Breast epithelium (tissue), 4 donors: ENCODE data around the gene PRDM11. TPM values are rescaled to one million over a fixed set of nuclear protein-coding genes. Genes with fewer than 3 reads are reported as not detected.

Source experiments
- DNase-seq, 2 donors: peaks; one replicate each; pipeline ENCODE4 v3.0.0-alpha.2; 2019; ENCODE audit warnings: low spot score in 2 of 2
- H3K27ac ChIP-seq, 2 donors: fragments of 200-600 bp; sonication (generic) in 1 of 2; one replicate each; pipeline ENCODE4 v1.5.1; 2016 to 2019; ENCODE audit warnings: mild to moderate bottlenecking in 1 of 2
- H3K27me3 ChIP-seq, 2 donors: fragments of 200-600 bp; sonication (generic) in 1 of 2; one replicate each; pipeline versions ENCODE4 v1.5.1 to v1.6.0; 2017 to 2019; ENCODE audit warnings: control low read depth in 1 of 2, mild to moderate bottlenecking in 1 of 2
- H3K36me3 ChIP-seq: fragments of 200-600 bp; one replicate; pipeline ENCODE4 v1.5.1; 2019
- H3K4me1 ChIP-seq, 2 donors: fragments of 200-600 bp; sonication (generic); one replicate each; pipeline ENCODE4 v1.5.1; 2016 to 2019; ENCODE audit warnings: control low read depth in 1 of 2
- H3K4me3 ChIP-seq, 3 donors: fragments of 200-600 bp; sonication (generic); 1 replicate in 2 of 3; 2 replicates in 1 of 3; pipeline ENCODE4 v1.5.1; 2016 to 2019; ENCODE audit warnings: mild to moderate bottlenecking in 3 of 3, moderate library complexity in 2 of 3
- H3K9me3 ChIP-seq, 2 donors: fragments of 200-600 bp; sonication (generic) in 1 of 2; one replicate each; pipeline ENCODE4 v1.5.1; 2016 to 2019; ENCODE audit warnings: control low read depth in 1 of 2
- POLR2A ChIP-seq: fragments of 450-650 bp; IDR thresholded peaks from one replicate; pipeline ENCODE4 v1.6.1; 2016; ENCODE audit warnings: antibody characterized with exemption, mild to moderate bottlenecking, moderate library complexity
- POLR2AphosphoS5 ChIP-seq, 3 donors: sonication (generic); formaldehyde crosslinking; IDR thresholded peaks; one replicate each; pipeline ENCODE4 v1.6.1; 2017; ENCODE audit warnings: antibody characterized with exemption in 3 of 3
- intact Hi-C: fragments of 100-400 bp; cut with DNase I; formaldehyde crosslinking; loops from one replicate; pipeline ENCODE4 v1.15.1; 2023; ENCODE audit warnings: low total_unique reads
- total RNA-seq, 3 donors: library from RNA; depleted of rRNA; stranded (reverse); fragments of >200 nt; gene quantifications; one replicate each; pipeline ENCODE4 v1.1.0, GENCODE V29; 2016
- TF ChIP-seq, protein P1 (sequence below), 3 donors: fragments of 450-650 bp; IDR thresholded peaks; one replicate each; pipeline ENCODE4 v1.5.1; 2016 to 2017; ENCODE audit warnings: antibody characterized with exemption in 3 of 3, mild to moderate bottlenecking in 3 of 3, moderate library complexity in 3 of 3

PRDM11 gene
- total RNA-seq, 3 donors from 2014 or later = 6.9 to 10.9 (median 10.8) TPM

DNA sequence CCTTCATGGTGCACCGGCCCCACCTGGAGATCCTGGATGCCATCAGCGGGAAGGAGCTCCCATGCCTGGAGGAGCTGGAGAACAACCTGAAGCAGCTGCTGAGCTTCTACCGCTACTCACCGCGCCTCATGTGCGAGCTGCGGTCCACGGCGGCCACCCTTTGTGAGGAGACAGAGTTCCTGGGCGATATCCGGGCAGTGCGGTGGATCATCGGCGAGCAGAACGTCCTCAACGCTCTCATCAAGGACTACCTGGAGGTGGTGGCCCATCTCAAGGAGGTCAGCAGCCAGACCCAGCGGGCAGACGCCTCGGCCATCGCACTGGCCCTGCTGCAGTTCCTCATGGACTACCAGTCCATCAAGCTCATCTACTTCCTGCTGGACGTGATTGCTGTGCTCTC is 80.5 kb downstream of the PRDM11 start:
- Histone ChIP-seq H3K36me3 (peaks cover 9% of the 10 kb centered on the region), H3K27ac (no peak overlapping the region), H3K4me3 (no peak overlapping the region), H3K9me3 (no peaks in the 10 kb centered on the region), H3K27me3 (no peaks in the 10 kb centered on the region), H3K4me1 (no peaks in the 10 kb centered on the region)
- intact Hi-C loops = loop anchor here (5.0 kb wide), 1 partner anchor 85 kb away; no protein-coding TSS in a partner anchor
- TF ChIP-seq, protein P1, sequence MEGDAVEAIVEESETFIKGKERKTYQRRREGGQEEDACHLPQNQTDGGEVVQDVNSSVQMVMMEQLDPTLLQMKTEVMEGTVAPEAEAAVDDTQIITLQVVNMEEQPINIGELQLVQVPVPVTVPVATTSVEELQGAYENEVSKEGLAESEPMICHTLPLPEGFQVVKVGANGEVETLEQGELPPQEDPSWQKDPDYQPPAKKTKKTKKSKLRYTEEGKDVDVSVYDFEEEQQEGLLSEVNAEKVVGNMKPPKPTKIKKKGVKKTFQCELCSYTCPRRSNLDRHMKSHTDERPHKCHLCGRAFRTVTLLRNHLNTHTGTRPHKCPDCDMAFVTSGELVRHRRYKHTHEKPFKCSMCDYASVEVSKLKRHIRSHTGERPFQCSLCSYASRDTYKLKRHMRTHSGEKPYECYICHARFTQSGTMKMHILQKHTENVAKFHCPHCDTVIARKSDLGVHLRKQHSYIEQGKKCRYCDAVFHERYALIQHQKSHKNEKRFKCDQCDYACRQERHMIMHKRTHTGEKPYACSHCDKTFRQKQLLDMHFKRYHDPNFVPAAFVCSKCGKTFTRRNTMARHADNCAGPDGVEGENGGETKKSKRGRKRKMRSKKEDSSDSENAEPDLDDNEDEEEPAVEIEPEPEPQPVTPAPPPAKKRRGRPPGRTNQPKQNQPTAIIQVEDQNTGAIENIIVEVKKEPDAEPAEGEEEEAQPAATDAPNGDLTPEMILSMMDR (IDR thresholded peaks at IDR 0.05) = no peak
- TF ChIP-seq POLR2A = no peak
- no peak for TF ChIP-seq POLR2AphosphoS5 (IDR thresholded peaks at IDR 0.05)
- no peak for DNase-seq

DNA sequence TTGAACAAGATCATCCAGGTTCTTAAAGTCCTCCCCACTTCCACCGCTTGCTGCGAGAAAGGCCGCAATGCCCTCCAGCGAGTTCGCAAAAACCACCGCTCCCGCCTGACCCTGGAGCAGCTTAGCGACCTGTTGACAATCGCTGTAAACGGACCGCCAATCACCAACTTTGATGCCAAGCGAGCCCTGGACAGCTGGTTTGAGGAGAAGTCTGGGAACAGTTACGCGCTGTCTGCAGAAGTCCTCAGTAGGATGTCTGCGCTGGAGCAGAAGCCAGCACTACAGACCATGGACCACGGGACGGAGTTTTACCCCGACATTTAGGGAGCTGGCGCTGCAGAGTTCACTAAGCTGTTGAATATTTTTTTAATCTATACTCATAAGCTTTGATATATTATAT is 81.4 kb downstream of the PRDM11 start:
- H3K27ac ChIP-seq = no peak overlapping the region
- no peak overlapping the region for H3K4me3 ChIP-seq
- intact Hi-C loops = loop anchor here (5.0 kb wide), 1 partner anchor 84 kb away; no protein-coding TSS in a partner anchor
- H3K9me3 ChIP-seq = no peaks in the 10 kb centered on the region
- no peaks in the 10 kb centered on the region for H3K27me3 ChIP-seq
- no peaks in the 10 kb centered on the region for H3K4me1 ChIP-seq
- DNase-seq = no peak
- H3K36me3 ChIP-seq = peaks cover 9% of the 10 kb centered on the region
- TF ChIP-seq, protein P1 (IDR thresholded peaks at IDR 0.05) = no peak
- TF ChIP-seq POLR2AphosphoS5 (IDR thresholded peaks at IDR 0.05) = no peak
- TF ChIP-seq POLR2A = no peak

DNA sequence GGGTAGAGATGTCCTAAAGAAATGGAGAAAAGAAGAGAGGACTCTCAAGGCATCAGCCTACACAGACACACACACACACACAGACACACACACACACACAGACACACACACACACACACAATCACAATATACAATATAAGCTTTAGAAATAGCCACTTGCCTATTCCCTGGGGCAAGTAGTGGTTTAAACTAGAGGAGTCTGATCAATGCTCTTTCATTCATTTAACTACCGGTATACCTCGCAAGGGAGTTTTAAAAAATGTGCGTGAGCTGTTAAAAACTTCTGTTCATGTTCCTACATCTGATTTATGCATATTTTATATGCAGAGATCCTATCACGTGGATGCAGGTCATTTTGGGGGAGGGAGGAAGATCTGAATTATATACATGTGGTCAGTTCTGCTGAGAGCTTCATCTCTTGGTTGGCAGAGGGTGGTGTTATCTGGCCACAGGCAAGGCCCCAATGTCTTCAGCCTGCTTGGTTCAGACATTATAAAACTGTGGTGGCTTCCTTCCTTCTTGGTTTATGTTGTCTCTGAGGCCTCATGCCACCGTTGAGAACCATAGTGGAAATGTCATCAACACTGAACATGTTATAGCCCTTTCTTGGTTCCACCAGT is 83.1 kb downstream of the PRDM11 start:
- no peak overlapping the region for H3K4me3 ChIP-seq
- intact Hi-C loops = loop anchor here (5.0 kb wide), 1 partner anchor 83 kb away; no protein-coding TSS in a partner anchor
- H3K27ac ChIP-seq = no peak overlapping the region
- no peak for TF ChIP-seq POLR2A
- TF ChIP-seq, protein P1 (IDR thresholded peaks at IDR 0.05) = no peak
- no peak for TF ChIP-seq POLR2AphosphoS5 (IDR thresholded peaks at IDR 0.05)
- peaks cover 9% of the 10 kb centered on the region for H3K36me3 ChIP-seq
- H3K9me3 ChIP-seq = no peaks in the 10 kb centered on the region
- H3K27me3 ChIP-seq = no peaks in the 10 kb centered on the region
- no peaks in the 10 kb centered on the region for H3K4me1 ChIP-seq
- no peak for DNase-seq

DNA sequence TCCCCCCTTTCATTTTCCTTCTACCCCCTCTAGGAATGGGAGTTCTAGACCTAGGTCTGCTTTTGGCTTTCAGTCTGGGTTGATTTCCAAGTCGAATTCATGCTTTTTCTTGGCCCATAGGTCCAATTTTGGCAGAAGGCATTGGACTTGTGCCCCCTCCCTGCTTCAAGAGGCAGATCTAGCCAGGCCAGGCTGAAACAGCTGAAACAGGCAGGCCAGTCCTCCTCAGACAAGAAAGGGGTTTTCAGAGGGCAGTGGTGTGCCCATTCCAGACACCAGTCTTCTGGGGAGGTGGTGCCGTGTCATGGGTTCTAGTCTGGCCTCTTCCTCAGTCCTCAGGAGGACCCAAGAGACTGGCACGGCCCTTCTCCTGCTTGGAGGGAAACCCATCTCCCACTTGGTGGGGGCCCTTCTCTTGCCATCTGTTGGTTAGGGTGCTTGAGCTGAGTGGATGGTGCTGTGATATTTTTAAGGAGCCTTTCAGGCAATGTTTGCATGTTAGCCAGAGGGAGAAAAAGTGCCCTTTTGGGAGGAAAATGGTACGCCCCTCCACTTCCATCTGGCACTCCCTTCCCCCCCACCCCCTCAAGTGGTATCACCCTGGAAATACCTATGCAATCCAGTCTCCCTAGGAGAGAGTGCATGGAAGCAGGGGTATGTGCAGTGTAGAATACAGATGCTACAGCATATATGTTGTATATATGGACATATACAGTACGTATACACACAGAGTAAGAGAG is 86.1 kb downstream of the PRDM11 start:
- no peaks in the 10 kb centered on the region for H3K9me3 ChIP-seq
- H3K27me3 ChIP-seq = no peaks in the 10 kb centered on the region
- intact Hi-C loops = no loop called here
- H3K36me3 ChIP-seq = no peaks in the 10 kb centered on the region
- DNase-seq = no peak
- no peak for TF ChIP-seq POLR2AphosphoS5 (IDR thresholded peaks at IDR 0.05)
- TF ChIP-seq POLR2A = no peak
- TF ChIP-seq, protein P1 (IDR thresholded peaks at IDR 0.05) = no peak
- H3K4me3 ChIP-seq = no peak overlapping the region
- H3K27ac ChIP-seq = no peak overlapping the region
- H3K4me1 ChIP-seq = no peaks in the 10 kb centered on the region
